GM21737 (cell line): Measurements from ENCODE around the gene LMTK2.
"Not testable (repeated sequence)": the region's sequence is repeated elsewhere in the genome, so short reads cannot be mapped to it uniquely, and the experiment has no call there.

ENCODE experiments used
- ATAC-seq: cut with Tn5 transposase; IDR thresholded peaks from one replicate; pipeline ENCODE4 v1.9.1; 2021; ENCODE audit warnings: mild to moderate bottlenecking, moderate library complexity; ENCODE audit not compliant: unreplicated experiment

The LMTK2 gene

DNA sequence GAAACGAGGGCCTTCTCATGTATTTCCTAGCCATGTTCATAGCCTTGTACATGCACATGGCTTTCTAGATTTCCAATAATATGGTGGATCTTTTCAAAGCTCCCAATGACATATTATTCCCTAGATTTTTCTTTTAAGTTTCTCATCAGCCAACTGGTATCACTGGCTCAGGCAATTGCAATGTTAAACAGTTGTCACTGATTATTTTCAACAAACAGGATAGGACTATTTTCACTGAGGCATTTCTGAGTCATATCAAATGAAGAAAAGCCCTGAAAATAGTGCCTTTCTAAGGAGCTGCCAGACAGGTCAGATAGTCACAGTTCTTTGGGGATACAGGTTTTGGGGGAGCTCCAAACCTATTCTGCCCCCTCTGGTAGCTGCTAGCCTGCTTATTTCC, 4.5 kb upstream of the LMTK2 start:
- no peak for ATAC-seq

DNA sequence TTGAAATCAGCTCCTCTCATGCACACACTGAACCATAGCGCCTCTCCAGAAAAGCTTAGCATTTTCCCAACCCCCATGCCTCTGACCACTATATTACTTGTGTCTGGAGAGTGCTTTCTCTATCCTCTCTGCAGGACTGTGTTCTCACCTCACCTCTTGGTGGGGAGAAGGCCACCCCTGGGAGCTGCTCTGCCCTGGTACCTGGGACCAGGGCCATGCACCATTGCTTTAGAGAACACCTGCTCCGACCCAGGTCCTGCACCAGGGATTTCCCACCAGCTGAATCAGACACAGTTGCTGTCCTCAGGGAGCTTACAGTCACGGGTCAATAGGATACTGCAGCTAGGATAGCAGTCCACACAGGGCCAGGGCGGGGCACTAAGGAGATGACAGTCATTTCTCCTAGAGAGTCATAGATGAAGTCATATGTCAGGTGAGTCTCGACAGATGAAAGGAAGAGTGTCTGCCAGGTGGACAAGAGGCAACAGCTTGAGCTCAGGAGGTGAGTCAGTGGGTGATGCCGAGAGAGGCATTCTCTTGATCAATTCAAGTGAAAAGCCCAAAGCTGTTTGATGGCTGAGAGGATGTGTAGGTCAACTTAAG, 619 bp upstream of the LMTK2 start:
- ATAC-seq: no peak

DNA sequence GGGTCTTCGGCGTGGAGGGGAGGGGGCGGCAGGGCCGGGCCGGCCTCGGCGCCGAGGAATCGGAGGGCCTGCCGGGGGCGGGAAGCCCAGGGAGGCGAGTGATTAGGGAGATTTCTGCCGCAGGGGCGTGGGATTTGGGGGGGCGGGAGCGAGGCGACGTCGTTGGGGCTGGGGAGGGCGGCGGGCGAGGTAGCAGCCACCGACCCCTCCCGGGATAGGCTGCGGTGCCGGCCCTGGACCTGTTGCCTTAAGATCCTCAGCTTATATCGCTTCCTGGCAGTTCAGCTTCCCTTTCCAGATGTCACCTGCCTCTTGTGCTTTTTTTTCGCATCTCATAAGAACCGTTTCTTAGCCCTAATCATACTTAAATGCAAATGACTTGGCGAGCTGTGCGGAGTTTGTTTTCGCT, 655 bp downstream of the LMTK2 start:
- peak; percentile 14 for ATAC-seq

DNA sequence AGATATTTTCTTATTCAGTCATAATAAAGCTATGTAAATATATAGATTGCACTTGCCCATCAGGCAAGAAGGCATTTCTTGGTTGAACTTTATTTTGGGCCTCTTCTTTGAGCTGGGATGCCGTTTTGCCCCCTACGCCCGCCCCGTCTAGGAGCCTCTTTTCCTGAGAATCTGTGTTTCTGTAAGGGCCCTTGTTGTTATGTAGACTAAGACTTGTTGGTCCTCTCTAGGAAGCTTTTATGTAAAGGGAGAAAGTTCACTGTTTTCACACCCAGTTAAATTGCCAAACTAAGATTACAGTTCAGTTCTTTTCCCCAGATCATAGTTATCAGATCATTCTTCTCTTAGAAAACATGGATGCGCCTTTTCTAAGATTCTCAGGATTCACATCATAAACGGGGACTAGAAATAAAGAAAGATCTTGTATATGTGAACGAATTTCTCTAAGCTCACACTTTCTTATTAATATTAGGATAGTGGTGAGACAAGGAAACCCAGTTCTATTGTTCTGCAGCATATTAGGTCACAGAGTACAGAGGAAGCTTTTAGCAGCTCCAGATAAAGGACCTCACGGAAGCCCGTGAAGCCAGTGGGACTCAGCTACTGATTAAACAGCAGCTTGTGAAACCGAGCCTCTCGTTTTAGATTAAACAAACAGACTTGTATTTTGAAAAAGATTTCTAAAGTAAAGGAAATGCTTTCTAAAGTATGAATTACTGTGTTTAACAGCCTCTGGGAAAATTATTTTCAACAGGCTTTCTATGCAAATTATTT, 3.8 kb downstream of the LMTK2 start:
- ATAC-seq: no peak

DNA sequence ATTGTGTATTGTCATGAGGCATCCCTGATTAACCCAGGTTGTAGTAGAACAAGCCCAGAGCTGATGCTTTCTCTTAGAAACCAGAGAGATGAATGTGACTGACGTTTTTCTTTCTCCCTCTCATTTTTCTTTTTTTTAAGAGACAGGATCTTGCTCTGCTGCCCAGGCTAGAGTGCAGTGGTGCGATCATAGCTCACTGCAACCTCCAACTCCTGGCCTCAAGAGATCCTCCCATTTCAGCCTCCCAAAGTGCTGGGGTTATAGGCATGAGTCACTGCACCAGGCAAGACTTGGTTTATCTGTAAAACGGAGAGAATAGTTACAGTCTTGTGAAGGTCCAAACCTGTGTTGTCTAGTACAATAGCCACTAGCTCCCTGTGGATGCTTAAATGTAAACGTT, 5.4 kb downstream of the LMTK2 start:
- ATAC-seq: no peak

DNA sequence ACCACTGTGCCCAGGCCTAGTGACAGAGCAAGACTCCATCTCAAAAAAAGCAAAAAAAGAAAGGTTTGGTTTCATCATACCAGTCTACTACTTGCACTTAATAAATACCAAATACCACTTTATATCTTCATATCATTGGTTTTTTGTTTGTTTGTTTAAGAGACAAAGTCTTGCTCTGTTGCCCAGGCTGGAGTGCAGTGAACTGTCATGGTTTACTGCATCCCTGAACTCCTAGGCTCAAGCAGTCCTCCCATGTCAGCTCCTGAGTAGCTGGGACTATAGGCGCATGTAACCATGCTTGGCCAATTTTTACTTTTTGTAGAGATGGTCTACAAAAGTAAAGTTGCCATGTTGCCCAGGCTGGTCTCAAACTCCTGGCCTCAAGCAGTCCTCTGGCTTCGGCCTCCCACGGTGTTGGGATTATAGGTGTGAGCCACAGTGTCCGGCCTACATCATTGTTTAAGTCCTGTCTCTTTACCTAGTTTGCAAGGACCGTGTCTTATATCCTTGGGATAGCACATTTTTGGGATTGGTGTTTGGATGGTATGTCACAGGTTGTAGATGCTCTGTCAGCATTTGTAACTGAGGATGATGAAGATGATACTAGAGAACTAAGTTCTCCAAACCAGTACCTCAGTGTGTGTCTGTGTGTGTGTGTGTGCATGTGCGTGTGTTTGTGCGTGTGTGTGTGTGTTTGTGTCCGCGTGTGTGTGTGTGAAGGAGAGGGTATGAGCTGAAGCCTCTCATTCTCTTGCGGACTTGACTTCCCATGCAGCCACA, 9.3 kb downstream of the LMTK2 start:
- ATAC-seq: no peak

DNA sequence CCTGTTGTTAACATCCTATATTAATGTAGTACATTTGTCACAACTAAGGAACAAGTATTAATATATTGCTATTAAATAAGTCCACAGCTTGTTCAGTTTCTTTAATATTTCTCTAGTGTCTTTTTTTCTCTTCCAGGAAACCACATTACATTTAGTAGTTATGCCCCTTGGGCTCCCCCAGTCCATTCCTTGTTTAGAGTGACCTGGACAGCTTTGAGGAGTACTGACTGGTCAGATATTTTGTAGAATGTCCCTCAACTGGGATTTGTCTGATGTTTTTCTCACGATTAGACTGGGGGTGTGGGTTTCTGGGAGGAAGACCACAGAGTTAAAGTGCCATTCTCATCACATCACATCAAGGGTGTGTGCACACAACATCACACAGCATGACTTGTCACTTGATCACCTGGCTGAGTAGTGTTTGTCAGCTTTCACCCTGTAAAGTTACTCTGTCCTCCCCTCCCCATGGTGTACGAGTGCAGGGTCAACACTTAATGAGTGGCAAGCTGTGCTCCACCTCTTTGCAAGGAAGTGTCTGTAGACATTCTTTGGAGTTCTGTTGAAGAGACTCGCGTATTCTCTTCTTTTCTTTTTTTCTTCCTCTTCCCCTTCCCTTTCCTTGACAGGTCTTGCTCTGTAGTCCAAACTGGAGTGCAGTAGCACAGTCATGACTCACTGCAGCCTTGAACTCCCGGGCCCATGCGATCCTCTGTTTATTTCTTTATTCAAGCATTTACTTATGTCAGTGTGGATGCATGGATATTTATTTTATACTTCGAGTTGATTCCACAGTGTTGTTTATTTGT, 10.2 kb downstream of the LMTK2 start:
- ATAC-seq: no peak

DNA sequence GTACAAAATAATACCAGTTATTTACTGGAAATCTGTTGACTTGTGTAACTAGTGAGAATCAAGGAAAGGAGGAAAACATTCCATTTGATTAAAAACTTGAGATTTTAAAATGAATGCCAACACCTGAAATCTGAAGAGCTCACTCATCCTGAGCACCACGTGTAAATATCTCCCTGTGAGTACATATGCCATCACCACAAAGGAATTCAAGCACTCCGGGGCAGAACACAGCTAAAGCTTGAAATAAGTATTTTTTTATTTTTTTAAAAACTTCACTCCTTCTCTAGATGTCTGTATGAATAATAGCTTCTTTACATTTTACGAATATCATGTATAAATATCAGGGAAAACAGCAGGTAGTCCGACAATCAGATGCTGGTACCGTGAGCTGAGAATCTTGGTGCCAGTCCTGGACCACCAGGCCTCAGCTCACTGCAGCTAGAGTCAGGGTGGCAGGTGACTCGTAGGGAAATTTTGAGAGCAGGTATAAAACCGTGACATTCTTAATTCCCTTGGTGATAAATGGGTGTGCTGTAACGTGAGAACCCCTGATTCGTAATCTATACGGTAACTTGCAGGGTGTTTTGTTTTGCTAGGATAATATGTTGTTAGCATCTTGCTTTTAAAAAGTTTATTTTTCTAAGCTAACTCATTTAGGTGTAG, 12.7 kb downstream of the LMTK2 start:
- ATAC-seq: no peak

DNA sequence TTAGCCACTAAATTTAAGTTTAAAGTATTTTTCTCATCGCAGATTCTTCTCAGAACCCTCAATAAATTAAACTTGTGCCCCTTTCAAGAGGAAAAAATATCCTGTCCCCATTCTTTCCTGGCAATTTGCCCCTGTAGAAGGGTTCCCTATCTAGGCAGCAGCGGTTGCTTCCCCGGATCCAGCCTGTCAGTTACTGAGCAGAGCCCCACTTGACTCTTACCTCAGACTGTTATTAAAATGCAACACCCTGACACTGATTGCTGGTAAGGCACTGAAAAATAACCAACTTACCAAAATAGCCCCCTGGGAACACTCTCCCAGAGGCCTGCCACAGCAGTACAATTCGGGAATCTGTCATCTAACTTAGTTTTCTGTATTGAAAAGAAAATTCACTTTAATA, 13.9 kb downstream of the LMTK2 start:
- ATAC-seq: no peak

DNA sequence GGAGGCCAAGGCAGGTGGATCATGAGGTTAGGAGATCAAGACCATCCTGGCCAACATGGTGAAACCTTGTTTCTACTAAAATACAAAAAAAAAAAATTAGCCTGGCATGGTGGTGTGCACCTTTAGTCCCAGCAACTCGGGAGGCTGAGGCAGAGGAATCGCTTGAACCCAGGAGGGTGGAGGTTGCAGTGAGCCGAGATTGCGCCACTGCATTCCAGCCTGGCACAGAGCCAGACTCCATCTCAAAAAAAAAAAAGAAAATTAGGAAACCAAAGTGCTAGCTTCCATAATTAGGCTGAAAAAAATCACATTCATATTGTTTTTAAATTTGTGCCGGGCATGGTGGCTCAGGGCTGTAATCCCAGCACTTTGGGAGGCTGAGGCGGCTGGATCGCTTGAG, 14.7 kb downstream of the LMTK2 start:
- ATAC-seq: not testable (repeated sequence)

DNA sequence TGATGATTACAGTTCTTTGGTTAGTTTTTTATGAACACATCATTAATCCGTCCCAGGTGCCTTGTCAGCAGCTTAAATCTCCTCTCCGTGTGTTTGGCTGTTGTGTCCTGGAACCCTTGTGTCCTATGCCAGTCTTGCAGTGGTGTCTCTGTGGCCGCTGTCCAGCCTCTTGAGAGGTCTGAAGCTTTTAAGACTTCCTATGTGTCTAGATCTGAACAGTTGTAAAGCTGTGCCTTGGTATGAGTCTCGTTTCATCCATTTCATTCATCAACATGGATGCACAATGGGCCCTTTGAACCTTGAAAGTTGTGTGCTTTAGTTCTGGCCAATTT, 16.7 kb downstream of the LMTK2 start:
- ATAC-seq: no peak

DNA sequence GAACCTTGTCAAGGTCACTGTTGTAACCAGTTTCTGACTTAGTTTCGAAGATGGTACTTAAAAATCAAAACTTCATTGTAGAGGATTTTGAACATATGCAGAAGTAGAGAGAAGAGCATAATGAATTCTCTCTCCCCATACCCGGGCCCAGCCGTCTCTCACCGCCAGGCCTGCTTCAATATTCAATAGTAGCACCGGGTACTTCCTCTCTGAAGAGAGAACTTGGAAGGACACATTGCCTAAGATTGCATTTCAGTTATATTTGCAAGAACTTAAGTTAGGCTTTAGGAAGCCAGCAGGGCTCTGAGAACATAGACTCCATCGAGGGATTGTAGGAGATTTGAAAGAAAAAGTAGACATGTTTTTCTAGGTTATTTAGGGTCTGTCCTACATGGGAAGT, 19.1 kb downstream of the LMTK2 start:
- ATAC-seq: no peak

DNA sequence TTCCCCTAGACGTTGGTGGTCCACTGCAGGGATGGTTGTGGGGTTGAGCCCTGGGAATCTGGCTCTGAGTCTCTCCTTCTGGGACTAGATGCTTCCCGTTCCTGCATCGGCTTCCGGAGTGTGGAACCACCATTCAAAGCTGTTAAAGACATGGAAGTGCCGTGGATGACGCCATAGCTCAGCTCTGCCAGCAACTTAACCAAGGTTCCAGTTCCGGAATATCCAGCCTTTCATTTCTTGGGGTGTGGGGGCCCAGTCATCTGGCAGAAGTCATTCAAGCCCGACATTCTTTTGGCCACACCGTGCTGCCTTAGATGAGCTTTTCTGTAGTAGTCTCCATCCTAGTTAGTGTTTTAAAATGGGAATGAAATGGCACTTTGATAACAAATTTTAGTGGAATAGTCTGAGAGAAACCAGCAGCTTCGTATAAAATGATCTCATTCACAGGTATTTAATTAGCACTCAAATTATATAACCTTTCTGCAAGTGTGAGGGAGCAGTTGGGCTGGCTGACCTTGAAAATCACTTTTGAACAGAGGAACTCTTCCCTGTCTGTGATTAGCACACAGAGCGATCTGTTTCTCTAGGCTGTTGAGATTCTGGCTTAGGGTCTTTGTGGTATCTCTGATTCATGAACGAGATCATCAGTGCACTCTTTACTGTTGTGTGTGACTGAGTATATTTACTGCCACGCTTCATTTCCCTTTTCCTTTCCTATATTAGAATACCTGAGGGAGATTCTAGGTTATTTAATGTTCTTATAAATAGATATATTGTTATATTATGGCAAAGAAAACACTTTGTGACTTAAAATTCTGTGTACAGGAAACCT, 19.9 kb downstream of the LMTK2 start:
- no peak for ATAC-seq

DNA sequence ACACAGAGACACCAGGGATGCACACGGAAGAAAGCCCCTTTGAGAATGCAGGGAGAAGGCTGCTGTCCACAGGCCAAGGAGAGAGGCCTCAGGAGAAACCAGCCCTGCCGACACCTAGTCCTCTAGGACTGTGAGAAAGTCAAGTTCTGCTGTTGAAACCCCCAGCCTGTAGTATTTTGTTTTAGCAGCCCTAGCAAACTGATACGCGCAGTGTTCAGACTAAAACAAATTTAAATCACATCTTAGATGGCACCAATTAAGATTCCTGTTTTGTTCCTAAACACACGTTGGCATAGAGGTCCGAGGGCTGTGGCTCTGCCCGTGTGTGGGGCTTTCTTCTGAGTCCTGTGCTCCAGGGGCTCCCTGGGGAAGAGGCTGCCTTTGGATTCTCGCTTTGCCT, 21.7 kb downstream of the LMTK2 start:
- ATAC-seq: no peak

DNA sequence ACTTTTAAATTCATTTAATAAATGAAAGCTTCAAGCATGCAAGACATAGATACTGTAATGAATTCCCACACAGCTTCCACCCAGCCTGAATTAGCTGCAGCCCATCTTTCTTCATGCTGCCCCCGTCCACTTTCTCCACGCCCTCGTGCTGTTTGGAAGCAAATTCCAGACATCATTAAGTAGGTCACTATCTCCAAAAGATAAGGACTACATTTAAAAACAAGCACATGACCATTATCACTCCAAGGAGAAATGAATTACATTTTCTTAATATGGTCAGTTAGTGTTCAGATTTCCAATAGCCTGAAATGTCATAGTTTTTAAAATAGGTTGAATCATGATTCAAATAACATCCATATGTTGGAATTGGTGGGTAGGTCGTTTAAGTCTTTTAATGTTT, 24.3 kb downstream of the LMTK2 start:
- ATAC-seq: no peak

DNA sequence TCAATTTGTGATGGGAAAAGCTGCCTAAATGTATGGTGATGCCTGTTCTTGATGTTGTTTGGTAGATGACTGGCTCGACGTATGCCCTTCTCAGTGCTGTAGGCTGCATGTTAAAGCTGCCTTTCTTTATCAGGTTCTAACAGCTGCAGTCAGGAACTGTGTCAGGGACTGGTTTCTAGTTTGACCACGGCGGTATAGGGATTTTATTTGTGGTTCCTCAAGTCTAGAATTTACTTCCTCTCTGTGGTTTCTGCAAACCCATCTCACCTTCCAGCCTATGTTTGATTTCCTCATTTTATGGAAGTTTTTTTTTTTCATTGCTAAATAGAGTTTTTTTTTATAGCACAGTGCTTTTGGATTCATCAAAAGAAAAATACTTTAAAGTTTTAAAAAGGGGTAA, 26.5 kb downstream of the LMTK2 start:
- peak; percentile 59 for ATAC-seq

DNA sequence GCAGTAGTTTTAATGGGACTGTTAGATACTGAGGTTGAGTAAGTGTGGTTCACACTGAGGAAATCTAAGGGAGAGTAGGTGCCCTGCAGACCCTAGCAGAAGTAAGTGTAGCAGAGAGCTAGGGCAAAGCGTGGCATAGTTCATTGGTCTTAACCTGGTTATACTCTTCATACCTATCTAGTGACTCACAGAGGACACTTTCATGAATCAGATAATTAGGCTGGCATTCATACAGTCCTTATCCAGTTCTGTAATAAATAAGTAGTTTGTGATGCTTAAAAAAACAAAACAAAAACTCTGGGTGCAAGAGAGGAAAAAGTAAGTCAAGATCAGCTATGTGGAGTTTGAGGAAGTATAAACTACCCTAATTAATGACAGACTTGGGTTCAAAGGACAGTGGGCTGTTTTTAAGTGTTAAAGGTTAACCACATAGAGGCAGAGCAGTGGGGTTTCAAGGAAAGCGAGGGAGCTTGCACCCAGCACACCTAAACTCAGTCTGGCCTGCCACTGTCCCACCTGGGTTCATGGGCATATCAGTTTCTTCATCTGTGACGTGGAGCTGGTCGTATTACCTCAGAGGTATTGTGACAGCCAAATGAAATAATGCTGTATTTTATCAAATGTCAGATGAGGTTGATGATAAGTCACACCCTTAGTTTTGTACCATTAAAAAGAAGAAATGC, 27.1 kb downstream of the LMTK2 start:
- ATAC-seq: peak; percentile 9

DNA sequence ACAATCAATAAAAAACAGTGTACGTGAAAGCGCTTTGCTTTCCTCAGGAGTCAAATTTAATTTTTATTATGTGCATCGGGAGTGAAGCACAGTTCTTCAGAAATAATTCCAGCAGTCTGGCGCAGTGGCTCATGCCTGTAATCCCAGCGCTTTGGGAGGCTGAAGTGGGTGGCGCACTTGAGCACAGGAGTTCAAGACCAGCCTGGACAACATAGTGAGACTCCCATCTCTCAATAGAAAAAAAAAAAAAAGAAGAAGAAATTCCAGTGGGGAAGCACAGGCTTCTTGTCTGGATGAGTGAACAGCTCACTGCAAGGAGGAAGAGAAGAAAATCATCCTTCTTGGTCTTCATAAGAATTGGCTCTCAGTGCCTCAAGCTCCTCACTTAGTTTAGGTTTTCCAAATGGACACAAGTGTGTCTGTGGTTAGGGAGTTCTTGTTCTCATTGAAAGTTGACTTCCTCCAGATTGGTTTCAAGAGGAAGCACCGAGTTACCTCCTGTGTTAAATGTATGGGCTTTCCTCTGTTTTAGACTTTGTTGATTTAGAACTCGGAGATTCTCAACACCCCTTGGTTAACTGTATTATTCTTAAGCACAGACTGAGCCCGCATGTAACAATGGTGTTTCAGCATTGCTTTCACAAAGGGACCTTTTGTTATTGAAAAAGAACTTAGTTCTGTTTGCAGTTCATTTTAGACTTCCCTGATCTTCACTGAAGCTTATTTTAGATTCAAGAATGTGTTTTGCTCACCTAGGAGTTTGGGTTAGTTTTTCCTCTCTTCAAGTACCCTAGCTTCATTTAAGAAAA, 28.0 kb downstream of the LMTK2 start:
- ATAC-seq: no peak

DNA sequence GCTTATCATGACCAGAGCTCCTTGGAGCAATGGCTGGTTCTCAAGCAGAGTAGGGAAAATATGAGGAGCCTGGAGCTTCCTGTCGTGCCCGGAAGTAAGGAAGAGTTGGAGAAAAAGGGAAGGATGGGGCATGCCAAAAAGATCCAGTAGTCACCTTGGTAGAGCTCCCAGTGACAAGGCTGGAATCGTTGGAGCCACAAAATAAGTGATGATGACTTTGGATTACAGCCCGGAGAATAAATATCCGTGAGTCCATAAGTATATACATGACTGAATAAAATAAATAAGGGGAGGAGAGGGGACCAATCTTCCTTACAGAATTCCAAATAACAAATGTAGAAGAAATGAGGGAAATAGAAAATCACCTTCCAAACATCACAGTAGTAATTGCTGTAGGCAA, 29.3 kb downstream of the LMTK2 start:
- ATAC-seq: no peak
